Activated CD4-positive, alpha-beta T cell treated with anti-CD3 and anti-CD28 coated beads, Interleukin-2, amount 50 U/mL, for 24 hours (primary cell): ENCODE results near the gene NUDC.

ENCODE experiments used
- DNase-seq, 2 donors: peaks; one replicate each; pipeline ENCODE4 v3.0.0-alpha.2; 2020; ENCODE audit warnings: low read depth in 1 of 2, low spot score in 1 of 2

NUDC gene

DNA sequence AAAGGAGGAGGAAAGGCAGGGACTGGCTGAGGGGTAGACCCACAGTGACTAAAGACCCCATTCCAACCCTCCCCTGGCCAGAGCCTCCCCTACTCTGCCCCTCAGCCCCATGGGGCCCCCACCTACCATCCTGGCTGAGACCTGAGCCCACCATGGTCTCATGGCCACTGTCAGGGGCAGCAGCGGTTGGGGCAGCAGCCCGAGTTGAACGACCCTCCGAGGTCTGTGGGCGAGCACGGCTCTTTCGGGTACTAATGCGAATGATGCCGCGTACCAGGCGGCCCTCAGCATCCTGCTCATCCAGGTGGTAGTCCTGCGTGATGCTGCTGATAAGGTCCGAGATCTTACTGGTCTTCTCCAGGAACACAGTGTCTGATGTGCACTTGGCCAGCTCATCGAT, 29.7 kb downstream of the NUDC start:
- DNase-seq: no peak

- DNase-seq: no peak
These were observed 30.4 kb downstream of the NUDC start for GRCh38 chr1:26951821-26952497.

GRCh38 chr1:26953374-26953773, 31.8 kb downstream of the NUDC start:
- DNase-seq: no peak

GRCh38 chr1:26956321-26956720, 34.8 kb downstream of the NUDC start:
- no peak for DNase-seq

- DNase-seq: no peak
These were observed 35.8 kb downstream of the NUDC start for GRCh38 chr1:26957306-26957705.

DNA sequence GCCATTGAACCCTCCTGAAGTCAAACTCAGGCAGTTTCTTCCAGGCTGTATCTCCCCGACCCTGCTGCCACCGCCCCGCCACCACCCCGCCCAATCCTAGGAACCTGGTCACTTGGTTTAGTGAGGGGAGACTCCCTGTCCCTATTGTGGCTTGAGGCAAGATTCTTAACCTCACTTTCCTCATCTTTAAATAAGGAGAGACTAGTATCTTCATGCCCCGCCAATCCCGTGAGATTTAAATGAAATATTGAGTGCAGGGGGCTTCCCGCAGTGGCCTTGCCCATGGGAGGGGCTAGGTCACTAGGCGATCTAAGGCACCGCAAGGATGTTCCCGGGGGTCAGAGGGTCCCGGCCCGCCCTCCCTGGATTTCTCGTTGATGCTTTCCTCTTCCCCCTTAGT, 37.7 kb downstream of the NUDC start:
- no peak for DNase-seq

DNA sequence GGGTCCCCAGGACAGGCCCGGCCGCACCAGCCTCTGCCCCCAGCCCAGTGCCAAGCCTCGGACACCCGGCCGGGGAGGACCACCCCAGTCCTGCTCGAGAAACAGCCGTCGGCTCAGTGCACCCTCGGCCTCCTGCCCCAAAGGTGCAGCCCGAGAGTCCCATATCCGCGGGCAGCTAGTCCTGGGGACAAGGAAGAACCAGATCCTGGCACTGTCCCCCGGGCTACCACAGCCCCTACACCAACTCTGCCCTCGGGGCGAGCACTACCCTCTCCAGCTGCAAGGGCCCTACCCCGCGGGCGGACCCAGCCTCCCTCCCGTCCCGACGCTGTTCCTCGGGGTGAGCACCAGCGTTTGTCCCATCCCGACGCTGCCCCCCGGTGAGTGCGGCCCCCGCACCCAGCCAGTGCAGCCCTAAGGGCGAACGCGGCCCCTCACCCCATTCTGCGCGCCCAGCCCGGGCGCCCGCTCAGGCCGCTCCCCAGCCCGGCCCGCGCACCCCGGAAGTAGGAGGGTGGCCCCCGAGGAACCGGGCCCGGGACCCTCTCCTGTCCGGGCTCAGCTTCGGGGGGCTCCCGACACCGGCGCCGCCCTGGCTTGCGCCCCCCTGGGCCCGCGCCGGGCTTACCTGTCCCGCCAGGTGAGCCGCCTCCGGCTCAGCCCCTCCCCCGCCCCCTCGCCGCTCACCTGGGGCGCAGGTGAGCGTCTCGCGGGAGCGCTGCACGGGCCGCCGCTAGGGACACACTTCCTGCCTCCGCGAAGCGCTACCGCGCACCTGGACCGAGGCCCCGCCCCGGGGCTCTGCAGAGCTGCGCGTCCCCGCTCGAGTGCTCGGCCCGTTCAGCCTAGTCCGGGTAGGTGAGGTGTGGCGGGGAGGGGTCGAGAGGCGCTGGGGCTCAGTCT, 38.4 kb downstream of the NUDC start, which contains the start of gene KDF1:
Gene KDF1, minus strand, starts transcription at position 747 of the 903 bp plus-strand sequence. CDS start 8,088 bp downstream, outside the sequence.
- peak; percentile 8 to 16 for DNase-seq

GRCh38 chr1:26960625-26960966, 39.1 kb downstream of the NUDC start:
- no peak for DNase-seq

GRCh38 chr1:26961826-26962225, 40.3 kb downstream of the NUDC start:
- no peak for DNase-seq

DNA sequence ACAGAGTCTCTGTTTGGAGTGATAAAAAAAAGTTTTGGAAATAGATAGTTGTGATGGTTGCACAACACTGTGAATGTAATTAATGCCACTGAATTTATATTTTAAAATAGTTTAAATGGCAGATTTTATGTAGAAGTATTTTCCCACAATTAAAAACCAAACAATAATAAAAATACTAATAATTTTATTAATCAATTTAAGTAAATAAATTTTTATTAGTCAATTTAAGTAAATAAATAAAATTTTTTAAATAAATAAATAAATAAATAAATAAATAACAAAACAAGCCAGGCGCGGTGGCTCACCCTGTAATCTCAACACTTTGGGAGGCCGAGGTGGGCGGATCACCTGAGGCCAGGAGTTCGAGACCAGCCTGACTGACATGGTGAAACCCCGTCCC, 43.7 kb downstream of the NUDC start:
- no peak for DNase-seq

- no peak for DNase-seq
These were observed 44.1 kb downstream of the NUDC start for GRCh38 chr1:26965628-26966027.

- DNase-seq: no peak
These were observed 49.3 kb downstream of the NUDC start for GRCh38 chr1:26970810-26971209.

- no peak for DNase-seq
These were observed 50.0 kb downstream of the NUDC start for GRCh38 chr1:26971590-26971989.

DNA sequence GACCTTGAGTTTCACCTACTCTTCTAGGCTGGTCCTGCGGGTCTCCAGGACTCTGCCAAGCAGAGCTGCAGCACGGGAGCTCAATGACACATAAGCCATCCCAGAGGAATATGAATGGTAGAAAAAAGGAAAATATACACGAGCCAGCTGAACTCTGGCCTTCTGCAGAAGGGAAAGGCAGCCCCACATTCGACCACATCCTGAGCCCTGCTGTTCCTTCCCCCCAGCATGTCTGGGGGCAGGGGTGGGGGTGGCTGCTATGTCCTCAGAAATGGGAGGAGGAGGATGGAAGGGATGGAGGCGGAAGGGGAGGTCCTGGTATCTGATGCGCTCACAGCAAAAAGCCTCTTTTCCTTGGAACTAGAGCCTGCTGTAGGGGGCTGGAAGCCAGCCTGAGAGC, 50.8 kb downstream of the NUDC start:
- no peak for DNase-seq

DNA sequence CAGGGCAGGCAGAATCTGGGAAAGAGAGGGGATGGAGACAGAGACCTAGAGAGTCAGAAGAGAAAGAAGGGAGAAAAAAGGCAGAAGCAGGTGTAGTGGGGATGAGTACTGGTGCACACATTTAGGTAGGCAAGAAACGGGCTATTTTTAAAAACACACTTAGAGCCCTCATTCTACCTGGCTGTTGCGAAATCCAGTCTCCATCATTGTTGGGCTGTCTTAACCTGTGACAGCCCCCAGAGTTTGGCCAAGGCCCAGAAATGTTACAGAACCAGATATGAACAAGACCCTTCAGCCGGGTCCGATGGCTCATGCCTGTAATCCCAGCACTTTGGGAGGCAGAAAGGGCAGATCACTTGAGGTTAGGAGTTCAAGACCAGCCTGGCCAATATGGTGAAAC, 51.3 kb downstream of the NUDC start:
- DNase-seq: no peak

DNA sequence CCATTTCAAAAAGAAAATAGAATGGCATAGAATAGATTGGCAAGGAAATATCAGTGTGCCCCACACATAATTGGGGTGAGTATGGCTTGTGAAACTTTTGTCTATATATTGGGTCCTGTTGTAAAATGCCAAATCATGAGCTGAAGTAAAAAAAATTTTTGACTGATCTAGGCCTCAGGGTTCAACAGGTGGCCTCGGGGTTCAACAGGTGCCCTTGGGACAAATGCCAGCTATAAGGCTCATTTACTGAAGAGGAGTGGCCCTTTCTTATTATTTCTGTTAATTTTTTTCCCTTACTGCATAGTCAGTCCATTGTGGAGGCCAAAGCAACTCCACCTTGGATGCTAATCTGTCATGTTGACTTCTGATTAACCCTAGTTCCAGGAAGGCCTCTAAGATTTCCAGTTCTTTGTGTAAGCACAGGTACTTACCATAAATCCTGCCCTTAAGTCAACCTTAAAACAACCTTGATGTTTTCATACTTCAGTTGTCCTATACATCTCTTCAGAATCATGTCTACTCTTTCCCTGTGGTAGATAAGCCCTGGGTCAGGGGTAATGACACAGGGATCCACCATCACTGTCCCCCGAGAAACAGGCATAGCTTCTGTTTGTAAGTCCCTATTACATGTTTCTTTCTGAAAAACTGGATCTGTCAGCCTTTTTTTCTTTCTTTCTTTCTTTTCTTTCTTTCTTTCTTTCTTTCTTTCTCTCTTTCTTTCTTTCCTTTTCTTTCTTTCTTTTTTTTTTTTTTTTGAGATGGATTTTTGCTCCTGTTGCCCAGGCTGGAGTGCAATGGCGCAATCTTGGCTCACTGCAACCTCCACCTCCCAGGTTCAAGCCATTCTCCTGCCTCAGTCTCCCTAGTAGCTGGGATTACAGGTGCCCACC, 55.3 kb downstream of the NUDC start:
- DNase-seq: no peak

DNA sequence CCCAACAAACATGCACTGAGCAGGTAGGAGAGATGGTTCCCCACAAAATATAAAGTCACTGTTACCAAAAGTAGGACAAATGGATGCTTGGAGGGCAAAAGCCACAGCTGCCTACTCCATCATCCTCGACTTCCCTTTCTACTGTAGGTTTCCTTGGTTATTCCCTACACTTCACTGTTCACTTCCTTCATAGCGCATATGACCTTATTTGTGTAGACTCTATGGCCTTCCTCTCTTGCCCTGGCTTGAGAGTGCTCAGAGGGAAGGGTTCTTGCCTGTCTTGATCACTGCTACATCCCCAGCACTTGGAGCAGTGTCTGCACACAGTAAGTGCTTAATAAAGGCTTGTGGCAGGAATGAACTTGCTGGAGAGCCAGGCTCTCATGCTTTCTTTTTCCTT, 57.4 kb downstream of the NUDC start:
- no peak for DNase-seq

- no peak for DNase-seq
These were observed 59.8 kb downstream of the NUDC start for GRCh38 chr1:26981146-26981846.

- DNase-seq: no peak
These were observed 62.3 kb downstream of the NUDC start for GRCh38 chr1:26983863-26984262.

GRCh38 chr1:26984291-26984690, 62.7 kb downstream of the NUDC start:
- DNase-seq: no peak

GRCh38 chr1:26986658-26987057, 65.1 kb downstream of the NUDC start:
- DNase-seq: no peak
